Uterus (tissue), 2 donors: ENCODE results near the gene ADRM1.

Experiments
- CTCF ChIP-seq, 4 experiments: fragments of 200-600 bp in 2 of 4; fragments of 450-650 bp in 2 of 4; sonication (generic) in 2 of 4; IDR thresholded peaks; one replicate each; pipeline ENCODE4 v1.5.1; 2016 to 2019; ENCODE audit warnings: antibody characterized with exemption in 4 of 4, mild to moderate bottlenecking in 2 of 4, moderate library complexity in 1 of 4
- POLR2A ChIP-seq, 2 donors: fragments of 450-650 bp; IDR thresholded peaks; one replicate each; pipeline ENCODE4 v1.6.1; 2016; ENCODE audit warnings: antibody characterized with exemption in 2 of 2, mild to moderate bottlenecking in 1 of 2, moderate library complexity in 1 of 2

GRCh38 chr20:62276439-62276838 lies 26.4 kb upstream of the ADRM1 start:
- TF ChIP-seq CTCF (IDR thresholded peaks at IDR 0.05) (no peak), POLR2A (IDR thresholded peaks at IDR 0.05) (no peak)
